SIG-M5 treated with dmso at 0.1 percent for 504 hours (cell line): ENCODE measurements around the gene HMG20B.
"Not testable (repeated sequence)": the region's sequence is repeated elsewhere in the genome, so short reads cannot be mapped to it uniquely, and the experiment has no call there.

ENCODE experiments used
- DNase-seq: peaks from one replicate; lab custom pipeline; 2025; ENCODE audit not compliant: unreplicated experiment; lab: John Stamatoyannopoulos, UW

Gene HMG20B

DNA sequence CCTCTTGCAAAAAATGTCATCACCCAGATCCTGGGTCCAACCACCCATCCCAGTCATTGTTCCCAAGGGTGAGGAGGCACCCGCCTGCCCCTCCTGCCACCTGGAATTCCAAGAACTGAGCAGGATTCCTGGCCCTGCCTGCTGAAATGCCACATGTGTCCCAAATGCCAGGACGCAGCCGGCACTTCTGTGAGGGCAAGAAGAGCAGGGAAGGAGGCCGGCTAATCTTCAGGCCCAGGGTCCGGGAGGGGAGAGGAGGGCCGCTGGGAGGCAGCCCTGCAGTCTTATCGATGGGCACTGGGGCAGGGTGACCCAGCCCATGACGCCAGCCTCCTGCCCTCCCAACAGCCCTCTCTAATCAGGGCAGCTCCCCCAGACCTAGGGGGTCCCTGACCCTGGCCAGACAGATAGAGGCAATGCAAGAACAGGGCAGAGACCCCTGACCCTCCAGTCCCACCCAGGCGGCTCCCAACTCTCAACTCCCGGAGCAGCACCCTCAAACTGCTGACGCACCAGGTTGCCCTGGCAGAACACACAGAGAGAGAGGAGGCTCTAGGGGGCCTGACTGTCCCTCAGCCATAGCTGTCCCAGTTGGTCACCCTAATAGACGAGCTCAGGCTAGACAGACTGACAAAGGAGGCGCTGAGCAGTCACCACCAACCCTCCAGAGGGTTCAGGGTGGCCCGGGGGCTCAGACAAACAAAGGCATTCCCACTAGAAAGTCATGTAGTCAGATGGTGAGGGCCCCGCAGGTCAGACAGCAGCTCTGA lies 16.9 kb upstream of the HMG20B start:
- DNase-seq: no peak

DNA sequence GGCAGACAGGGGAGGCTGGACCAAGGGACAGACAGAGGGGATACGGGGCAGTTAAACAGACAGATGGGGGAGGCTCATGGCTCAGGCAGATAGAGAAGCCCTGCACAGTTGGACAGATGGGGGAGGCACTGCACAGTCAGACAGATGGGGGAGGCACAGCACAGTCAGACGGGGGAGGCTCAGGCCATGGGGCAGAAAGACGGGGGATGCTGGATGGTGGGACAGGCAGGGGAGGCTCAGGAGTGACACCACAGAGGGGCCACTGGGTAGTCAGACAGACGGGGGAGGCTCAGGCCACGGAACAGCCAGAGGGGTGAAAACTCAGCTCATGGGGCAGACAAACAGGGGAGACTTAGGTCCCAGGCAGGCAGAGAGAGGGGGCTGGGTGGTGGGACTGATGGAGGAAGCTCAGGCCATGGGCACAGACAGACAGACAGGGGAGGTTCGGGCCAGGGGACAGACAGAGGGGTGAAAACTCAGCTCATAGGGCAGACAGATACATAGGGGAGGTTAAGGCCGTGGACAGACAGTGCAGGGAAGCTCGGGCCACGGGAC lies 16.2 kb upstream of the HMG20B start:
- DNase-seq: no peak

DNA sequence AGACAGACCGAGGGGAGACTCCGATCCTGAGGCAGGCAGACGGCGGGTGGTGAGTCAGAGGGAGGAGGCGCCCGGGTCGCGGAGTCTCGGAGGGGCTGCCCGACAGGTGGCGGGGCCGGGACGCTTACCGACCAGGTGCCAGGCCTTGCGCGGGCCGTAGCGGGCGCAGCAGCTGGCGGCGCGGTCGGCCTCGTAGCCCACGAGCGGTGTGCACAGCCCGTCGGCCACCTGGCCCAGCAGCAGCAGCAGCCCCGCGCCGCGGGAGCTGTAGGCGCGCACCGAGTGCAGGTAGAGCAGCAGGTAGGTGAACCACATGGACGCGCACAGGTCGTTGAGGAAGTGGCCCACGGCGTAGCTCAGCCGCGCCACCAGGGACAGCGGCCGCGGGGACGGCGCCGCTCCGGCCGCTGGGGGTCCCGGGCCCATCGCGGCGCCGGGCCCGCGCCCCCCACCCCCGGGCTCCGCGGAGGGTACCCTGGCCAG lies 15.7 kb upstream of the HMG20B start:
- DNase-seq: no peak

DNA sequence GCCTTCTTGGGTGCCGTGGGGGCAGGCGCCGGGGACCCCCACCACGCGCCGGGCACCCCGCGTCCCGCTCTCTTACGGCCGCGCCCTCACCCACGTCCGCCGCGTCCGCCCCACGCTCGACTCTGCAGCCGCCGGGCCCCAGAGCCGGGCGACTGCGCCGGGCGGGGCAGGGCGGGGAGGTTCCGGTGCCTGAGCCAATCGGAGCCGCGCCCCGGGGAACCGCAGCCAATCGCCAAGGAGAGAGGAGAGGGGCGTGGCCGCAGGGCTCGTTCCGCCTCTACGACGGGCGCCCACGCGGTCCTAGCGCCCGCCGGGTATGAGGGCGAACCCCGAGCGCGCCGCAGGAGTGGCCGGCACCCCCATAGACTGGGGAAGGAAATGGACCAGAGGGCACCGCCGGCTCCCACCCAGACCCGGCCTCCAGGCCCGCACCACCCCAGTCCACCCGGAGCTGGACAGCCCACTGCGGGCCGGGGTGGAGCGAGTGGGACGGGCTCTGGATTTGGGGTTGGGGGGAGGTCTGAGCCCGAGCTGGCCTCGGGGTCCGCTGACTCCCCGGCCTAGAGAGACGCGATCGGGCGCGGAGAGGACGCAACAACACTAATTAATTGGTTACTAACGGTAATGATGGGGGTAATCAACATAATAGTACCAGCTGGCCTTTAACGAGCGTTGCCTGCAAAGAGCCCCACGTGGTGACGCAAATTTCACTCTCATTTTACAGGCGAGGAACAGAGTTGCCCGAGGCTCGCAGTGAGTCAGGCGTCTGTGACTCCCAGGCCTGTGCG lies 15.1 kb upstream of the HMG20B start, which contains the start of gene MFSD12:
Gene MFSD12, minus strand, starts transcription at position 126 of the 788 bp plus-strand sequence. CDS start 183 bp downstream, outside the sequence.
- DNase-seq: peak; percentile 94

DNA sequence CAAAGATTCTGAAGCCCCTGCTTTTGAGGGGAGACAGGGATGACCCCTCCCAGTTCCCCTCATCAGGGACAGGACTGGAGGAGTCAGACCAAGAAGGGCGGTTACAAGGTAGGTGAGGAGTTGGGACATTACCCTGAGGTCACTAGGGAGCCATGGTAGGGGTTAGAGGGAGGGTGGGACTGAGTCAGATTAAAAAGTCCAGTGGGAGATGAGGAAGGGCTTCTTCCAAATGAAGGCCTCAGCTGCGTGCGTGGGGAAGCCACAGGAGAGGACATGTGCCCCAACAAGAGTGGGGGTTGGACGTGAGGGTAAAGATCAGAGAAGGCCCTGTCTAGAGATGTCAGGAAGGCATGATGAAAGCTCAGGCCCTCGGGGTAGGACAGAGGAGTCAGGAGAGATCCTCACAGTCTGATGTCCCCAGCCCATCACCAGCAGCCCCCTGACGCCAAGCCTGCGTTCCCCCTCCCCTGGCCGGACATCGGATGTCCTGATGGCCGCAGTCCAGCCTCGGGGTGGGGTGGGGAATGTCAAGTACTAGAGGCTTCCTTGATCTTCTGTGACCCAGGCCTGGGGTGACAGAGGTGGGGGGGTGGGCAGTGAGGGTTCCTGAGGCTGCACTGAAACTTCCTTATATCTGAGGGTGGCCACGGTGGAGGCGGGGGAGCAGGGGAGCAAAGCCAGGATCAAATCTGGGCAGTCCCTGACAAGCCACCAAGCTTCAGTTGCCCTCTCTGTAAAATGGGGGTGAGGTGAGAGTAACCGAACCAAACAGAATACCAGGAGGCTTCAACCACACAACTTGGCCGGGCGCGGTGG lies 8.8 kb upstream of the HMG20B start:
- DNase-seq: no peak

DNA sequence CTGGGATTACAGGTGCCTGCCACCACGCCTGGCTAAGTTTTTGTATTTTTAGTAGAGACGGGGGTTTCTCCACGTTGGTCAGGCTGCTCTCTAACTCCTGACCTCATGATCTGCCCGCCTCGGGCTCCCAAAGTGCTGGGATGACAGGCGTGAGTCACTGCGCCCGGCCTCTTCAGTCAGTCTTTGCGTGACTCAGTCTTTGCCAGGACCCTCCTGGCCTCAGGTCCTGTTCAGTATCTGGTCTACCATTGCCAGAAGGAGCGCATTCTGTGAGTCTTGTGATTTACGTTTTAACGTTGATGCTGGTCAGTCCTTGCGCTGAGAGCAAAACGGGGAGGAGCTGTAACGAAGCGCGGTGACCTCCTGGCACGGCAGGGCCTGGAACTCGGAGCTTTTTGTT lies 7.6 kb upstream of the HMG20B start:
- no peak for DNase-seq

DNA sequence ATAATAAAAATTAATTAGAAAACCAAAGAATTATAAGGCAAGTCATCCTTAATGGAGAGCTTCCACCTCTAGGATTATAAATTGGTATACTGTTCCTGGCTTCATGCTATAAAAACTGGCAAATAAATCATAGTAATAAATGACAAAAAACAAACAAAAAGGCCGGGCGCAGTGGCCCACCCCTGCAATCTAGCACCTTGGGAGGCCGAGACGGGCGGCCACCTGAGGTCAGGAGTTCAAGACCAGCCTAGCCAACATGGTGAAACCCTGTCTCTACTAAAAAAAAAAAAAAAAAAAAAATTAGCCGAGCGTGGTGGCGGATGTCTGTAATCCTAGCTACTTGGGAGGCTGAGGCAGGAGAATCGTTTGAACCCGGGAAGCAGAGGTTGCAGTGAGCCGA lies 2.7 kb upstream of the HMG20B start:
- DNase-seq: not testable (repeated sequence)

DNA sequence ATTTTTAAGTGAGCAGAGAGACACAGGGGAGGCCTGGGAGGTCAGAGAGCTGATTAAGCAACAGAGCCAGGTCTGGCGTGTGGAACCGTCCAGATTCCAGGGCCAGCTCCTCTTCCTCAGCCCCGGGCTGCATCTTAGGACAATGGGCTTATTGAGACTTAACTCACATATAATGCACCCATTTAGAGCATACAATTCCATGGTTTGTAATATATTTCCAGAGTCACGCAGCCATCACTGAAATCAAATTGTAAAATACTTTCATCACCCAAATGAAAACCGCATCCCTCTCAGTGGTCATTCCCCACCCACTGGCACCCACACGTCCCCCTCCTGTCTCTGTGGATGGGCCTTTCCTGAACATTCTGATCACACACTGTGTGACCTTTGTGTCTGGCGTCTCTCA lies 2.1 kb upstream of the HMG20B start:
- DNase-seq: no peak

DNA sequence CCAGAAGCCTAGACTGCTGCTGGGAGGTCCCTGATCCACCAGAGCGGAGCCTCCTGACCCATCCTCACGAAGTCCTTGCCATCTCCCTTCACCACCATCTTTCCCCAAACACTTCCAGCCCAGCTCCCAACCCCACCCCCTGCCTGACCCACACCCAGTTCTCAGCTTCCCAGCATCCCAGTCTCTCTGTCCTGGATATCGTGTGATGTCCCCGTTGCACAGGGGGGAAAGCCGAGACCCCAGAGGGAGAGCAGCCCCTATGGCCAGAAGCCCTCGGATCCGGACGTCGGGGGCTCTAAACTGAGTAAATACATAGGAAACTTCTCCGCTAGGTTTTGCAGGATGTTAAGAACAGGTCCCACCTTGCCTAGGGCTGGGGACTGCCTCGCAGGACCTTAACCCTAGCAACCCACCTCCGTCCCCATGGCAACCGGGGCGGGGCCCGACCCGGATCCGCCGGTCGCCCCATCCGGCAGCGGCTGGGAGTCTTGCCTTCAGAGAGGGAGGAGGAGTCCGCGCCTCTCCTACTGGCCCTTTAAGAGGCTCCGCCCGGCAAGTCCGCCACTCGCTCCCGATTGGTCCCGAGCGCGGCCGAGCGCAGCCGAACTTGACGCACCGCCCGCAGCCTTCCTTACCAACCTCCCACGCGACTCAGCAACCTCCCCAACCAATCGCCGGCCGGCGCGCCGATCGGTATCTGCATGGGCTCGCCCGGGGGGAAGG lies 451 bp upstream of the HMG20B start:
- DNase-seq: peak; percentile 97

DNA sequence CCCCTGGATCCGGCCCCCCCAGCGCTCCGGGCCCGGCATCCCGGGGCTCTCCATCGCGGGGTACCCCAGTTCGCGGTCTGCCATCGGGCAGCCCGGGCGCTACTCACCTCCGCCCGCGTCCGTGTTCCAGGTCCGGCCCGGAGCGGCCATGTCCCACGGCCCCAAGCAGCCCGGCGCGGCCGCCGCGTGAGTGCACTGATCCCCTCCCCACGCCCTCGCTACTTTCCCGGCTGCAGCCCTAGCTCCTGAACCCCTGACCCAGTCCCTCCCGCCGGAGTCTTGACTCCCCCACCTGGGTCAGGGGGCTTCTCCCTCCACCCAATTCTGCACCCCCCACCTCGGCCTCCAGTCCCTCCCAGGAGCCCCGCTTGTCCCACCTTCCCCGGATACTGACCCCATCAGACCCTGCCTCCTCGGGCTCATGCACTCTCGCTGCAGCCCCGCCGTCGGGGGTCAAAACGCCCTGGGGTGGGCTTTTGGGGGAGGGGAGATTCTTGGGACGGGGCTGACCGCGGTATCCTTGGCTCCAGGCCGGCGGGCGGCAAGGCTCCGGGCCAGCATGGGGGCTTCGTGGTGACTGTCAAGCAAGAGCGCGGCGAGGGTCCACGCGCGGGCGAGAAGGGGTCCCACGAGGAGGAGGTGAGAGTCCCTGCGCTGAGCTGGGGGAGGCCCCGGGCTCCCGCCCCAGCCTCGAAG lies 566 bp downstream of the HMG20B start:
- DNase-seq: no peak

DNA sequence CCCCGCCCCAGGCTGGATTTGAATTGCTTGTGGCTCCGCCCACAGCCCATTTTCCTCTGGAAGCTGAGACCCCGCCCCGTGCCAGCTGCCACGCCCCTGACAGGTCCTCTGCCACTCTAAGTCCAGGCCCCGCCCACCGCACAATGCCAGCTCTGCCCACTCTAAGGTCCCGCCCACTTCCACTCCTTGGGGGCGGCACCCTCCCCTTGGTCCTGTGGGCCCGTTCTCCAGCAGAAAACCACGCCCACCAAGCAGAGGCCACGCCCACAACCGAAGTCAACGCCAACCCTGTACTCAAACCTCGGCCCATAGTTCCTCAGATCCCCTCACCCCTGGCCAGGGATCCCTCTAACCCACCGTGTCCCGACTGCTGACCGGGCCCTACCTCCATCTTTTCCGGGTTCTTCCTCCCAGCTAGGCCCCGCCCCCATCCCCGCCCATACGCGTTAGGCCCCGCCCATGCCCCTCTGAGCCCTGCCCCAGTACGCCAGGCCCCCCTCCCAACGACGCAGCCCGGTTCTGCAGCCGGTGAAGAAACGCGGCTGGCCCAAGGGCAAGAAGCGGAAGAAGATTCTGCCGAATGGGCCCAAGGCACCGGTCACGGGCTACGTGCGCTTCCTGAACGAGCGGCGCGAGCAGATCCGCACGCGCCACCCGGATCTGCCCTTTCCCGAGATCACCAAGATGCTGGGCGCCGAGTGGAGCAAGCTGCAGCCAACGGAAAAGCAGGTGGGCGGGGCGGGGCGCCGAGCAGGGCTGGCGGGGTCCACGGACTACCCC lies 1.3 kb downstream of the HMG20B start:
- DNase-seq: peak; percentile 93

DNA sequence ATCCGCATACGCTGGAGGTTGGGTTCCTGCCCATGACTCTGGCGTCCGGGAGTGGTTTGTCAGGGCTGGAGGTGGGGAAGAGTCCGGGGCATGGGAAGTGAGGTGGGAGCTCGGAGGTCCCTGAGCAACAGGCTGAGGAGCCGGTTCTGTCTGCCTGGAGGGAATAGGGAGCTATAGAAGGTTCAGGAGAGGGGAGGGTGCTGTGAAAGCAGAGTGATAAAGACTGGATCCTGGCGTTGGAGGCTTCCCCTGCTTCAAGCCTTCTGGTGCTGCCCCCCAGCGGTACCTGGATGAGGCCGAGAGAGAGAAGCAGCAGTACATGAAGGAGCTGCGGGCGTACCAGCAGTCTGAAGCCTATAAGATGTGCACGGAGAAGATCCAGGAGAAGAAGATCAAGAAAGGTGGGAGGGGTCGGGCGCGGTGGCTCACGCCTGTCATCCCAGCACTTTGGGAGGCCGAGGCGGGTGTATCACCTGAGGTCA lies 2.6 kb downstream of the HMG20B start:
- DNase-seq: no peak

DNA sequence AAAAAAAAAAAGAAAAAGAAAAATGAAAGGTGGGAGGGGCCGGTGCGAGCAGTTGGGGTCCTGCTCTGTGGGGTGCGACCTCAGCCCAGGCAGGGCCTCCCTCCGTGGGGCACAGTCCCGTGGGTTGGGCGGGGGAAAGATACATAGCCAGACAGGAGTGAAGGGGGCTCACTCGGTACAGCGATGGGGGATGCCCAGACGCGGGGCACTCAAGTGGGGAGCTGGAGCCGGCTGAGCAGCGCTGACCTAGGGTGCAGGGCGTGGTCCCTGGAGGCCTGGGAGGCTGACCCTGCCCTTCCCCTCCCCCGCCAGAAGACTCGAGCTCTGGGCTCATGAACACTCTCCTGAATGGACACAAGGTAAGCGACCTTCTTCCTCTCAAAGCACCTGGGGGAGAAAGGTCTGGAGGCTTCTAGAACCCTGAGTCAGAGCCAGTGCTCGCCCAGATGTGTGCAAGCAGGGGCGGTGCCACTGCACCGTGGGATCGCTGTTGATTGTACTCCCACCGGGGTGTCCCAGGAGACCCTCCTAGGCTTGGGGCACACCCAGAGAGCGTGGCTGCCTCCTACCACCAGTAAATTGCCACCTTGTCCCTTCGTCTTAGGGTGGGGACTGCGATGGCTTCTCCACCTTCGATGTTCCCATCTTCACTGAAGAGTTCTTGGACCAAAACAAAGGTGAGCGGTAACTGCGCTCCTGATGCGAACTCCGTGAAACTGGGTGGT lies 3.4 kb downstream of the HMG20B start:
- DNase-seq: no peak

DNA sequence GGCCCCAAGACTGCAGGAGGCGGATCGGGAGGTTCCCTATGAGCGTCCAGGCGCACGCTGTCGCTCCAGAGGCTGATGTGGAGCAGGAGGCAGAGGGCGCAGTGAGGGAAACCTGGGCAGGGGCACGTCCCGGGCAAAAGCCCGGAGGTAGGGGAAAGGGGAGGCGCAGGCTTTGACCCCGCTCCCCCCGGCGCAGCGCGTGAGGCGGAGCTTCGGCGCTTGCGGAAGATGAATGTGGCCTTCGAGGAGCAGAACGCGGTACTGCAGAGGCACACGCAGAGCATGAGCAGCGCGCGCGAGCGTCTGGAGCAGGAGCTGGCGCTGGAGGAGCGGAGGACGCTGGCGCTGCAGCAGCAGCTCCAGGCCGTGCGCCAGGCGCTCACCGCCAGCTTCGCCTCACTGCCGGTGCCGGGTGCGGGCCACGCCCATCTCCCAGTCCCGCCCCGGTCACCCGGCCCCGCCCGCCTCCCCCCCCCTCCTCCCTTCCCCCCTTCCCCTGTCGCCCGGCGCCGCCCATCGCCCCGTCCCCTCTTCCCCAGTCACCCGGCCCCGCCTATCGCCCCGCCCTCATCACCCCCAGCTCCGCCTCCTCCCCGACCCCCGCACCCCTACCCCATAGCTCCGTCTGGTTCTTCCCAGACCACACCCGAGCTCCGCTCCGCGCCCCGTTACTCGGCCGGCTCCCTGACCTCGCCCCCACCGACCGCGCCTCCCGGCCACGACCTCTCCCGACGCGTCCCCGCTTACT lies 4.1 kb downstream of the HMG20B start:
- no peak for DNase-seq

DNA sequence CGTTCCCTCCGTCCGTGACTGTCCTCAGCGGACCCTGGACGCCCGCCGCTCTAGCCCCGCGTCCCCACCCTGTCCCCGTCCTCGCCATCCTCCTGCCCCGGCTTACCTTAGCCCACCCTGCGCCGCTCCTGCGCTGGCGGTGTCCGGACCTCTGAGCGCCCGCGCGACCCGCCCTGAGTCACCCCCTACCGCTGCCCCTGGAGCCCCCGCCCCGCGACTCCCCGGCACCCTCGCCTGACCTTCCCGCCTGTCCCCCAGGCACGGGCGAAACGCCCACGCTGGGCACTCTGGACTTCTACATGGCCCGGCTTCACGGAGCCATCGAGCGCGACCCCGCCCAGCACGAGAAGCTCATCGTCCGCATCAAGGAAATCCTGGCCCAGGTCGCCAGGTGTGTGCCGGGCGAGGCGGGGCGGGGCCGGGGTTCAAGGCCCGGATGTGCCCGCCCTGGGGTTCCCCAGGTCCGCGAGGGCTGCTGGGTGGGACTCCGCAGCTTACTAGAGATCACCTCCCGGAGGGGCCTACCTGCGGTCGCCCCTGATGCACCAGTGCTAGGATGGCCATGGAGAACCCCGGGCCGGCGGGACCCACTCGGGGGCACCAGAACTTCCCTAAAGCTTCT lies 5.1 kb downstream of the HMG20B start:
- no peak for DNase-seq

DNA sequence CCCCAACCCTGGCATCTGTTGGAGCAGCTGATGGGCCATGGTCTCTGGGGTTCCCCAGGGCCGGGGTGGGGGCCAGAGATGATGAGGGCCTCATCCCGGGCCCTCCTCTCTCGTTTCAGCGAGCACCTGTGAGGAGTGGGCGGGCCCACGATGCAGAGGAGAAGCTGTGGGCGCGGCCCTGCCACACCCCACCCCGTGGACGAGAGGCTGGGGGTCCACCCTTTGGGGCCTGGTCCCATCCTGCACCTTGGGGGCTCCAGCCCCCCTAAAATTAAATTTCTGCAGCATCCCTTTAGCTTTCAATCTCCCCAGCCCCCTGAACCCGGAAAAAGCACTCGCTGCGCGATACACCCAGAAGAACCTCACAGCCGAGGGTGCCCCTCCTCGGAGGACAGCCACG lies 5.6 kb downstream of the HMG20B start:
- no peak for DNase-seq
